Activated T-cell treated with anti-CD3 and anti-CD28 coated beads, Interleukin-2, amount 50 U/mL, for 1 hour (primary cell): ENCODE measurements around the gene CHRDL2.

Experiments used
- DNase-seq: peaks from one replicate; pipeline ENCODE4 v3.0.0-alpha.2; 2020

The CHRDL2 gene

GRCh38 chr11:74710281-74710938, 20.8 kb downstream of the CHRDL2 start:
- no peak for DNase-seq

DNA sequence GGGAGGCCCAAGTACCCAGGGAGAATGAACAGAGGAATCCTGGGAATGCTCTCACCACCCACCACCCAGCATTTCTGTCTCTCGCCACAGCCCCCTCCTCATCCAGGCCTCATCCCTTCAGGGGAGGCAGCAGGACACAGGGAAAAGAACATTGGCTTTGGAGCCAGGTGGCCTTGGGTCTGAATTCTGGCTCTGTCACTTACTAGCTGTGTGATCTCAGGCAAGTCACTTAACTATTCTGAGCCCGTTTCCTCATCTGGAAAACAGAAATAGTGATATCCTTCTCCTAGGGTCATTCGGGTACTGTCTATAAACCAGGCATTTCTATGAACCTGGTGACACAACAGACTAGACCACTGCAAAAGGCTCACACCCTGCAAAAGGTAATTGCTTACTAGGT, 22.1 kb downstream of the CHRDL2 start:
- DNase-seq, result no peak

DNA sequence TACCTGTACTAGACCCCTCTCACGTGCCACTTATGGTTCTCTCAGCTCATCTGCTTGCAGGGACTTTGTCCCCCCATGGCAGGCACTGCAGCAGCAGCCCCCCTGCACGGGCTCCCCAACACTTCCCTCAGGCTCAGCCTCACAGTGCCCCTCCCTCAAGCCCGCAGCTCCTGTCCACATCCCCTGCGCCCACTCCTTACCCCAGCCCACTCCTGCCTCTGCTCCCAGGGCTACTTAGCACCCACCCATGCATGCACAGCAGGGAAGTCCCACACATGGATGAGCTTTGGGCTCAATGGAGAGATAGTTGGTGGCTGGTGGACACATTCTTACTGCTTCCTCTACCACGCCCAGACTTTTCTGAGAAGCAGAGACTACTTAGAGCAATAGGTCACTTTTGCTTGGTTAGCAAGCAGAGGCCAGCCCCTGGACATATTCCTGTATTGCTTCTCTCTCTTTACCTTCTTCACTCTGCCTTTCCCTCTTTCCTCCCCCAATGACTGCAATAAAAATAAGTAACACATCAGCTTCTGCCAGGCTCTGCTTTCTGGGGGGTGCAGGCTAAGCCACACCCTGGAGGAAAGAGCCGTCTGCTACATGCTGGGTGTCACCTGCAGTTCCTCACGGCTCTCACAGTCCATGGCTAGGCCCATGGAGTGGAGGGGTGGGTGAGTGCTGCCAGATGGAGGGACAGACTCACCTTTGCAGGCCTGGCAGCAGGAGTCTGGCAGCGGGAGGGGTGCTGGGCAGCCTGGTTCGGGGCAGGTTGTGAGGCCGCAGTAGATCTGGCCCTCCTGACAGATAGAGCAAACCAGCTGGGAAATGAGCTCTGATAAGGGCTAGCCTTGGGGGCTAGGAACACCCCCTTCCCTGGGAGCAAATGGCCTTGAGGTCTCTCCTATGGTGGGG, 23.4 kb downstream of the CHRDL2 start:
- DNase-seq, result no peak

- no peak for DNase-seq
These were observed 24.0 kb downstream of the CHRDL2 start for GRCh38 chr11:74707182-74707581.

DNA sequence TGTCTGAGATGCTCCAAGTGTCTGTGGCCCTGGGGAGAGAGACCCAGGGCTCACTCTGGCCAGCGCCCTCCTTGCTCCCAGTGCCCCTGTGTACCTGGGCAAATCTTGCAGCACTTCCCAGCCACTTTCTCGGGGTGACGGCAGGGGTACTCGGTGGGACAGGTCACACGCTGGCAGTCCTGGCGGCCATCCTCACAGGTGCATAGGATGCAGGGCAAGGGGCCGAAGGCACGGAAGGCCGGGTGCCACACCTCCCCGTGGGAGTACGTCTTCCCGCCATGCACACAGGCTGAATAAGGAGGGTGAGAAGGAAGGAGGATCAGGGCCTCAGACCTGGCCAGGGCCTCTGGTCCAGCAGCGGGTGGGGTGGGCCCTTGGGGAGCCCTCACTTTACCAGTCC, 28.0 kb downstream of the CHRDL2 start:
- DNase-seq, result no peak

GRCh38 chr11:74702383-74703007, 28.7 kb downstream of the CHRDL2 start:
- peak; percentile 60 for DNase-seq

GRCh38 chr11:74701351-74701750, 29.9 kb downstream of the CHRDL2 start:
- DNase-seq, result no peak

DNA sequence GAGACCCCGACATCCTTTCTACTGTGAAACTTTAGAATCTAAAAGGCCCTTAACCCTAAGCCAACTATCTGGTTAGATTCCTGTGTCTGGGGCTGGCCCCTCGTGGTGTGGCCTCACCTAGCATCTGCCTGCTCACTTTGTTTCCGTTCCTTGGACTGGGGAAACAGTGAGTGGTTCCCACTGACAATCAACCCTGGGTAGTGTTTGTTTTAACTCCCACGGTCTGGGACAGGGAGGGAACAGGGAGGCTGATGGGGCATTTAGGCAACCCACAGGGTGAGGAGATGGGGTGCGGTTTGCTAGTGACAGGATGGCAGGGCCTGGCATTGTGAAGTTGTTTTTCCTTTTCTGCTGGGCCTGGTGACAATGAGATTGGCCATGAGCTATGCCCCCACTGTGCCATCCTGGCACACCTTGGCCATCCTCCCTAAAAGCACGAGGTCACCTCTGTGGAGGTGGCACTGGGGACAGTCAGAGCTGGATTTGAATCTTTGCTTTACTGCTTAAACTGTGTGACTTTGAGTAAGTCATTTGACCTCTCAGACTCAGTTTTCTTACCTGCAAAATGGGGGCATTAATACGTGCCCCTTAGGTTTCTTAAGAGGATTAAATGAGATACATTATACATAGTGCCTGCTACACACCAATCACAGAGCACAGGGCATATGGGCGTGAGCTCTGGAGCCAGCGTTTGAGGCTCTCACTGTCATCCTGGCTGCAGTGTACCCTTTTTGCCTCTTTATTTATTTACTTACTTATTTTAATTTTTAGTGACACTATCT, 31.4 kb downstream of the CHRDL2 start:
- no peak for DNase-seq

GRCh38 chr11:74697722-74698121, 33.5 kb downstream of the CHRDL2 start:
- no peak for DNase-seq

DNA sequence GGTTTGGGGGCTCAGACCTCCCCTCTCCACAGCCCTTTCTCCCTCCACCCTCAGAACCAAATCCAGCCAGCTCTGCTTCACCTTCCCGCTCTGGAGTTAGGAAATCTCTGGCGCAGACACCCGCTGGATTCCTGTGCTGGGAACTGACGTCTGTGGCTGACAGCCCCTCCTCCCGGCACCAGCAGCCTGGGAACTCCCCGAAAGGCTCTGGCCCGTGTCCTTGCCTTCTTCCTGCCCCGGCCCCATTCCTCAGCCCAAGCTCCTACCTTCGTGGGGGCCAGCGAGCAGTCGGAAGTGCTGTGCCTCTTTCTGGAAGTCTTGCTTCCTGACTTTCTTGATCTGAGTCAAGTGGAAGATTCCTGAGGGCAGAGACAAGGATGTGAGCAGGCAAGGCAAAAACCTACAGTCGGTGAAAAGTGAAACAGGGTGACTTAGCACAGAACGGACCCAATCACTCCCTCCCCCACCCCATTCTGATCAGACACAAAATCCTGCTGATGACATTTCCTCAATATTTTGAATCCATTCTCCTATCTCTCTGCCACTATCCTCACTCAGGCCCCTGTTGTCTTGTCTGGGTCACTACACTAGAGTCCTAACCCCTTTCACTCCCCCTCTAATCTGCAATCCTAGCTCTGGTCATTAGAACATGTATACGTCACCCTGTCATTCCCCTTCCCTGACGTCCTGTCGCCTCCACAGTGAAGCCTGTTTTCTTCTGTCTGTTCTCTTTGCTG, 34.1 kb downstream of the CHRDL2 start:
- DNase-seq, result no peak

DNA sequence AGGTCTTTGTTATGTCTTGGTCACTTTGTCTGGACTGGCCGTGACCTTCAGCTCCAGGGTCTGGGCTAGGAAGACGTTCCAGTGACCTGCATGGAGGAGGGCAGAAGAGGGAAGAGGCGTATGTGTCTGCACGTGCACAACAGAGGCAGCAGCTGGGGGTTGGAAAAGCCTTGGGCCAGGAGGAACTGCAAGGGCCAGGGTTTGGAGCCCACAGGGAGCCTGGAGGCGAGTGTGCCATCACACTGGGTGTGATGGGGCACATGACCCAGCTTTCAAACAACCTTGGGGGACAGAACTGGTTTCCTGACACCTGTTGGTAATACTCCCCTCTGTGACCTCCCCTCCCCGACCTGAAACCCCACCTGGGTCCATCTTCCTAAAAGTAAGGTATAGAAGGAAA, 34.7 kb downstream of the CHRDL2 start:
- no peak for DNase-seq

- DNase-seq, result no peak
These were observed 35.4 kb downstream of the CHRDL2 start for GRCh38 chr11:74695705-74696280.

DNA sequence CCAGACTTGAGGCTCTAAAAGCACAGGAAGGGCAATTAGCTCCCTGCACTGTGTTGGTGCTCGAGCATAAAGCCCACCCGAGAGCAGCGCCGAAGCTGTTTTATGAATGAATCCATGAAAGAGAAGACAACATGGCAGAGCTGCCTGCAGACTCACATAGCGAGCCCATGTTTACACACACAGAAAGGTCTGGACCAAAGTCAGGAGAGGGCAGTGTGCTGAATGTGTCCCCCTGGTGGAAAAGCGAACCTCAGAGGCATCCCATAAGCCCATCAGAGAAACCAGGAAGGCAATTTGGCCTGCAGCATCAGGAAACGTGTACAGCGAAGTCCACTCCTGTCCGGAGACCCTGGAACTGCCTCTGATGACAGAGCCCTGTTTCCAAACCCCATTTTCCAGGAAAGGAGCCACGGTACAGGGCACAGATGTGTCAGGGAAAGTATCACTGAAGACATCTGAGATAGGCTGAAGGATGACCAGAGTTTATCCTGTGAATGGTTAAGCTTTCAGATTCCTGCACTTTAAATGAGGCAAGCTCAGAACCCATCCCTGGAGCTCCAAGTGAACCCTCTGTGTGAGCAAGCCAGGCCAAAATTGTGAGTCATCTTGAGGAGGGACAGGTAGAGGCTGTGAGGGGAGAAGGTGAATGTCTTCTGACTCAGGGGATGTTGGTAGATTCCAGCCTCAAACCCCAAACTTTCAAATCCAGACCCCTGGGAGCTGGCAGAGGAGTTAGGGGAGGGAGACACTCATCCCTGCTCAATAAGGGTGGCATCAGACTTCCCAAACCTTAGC, 36.9 kb downstream of the CHRDL2 start:
- no peak for DNase-seq

- DNase-seq, result no peak
These were observed 37.7 kb downstream of the CHRDL2 start for GRCh38 chr11:74693531-74693930.

GRCh38 chr11:74691755-74692154, 39.5 kb downstream of the CHRDL2 start:
- DNase-seq, result no peak

GRCh38 chr11:74689666-74690065, 41.6 kb downstream of the CHRDL2 start:
- DNase-seq, result no peak

- no peak for DNase-seq
These were observed 43.8 kb downstream of the CHRDL2 start for GRCh38 chr11:74687237-74688023.

- DNase-seq, result no peak
These were observed 44.4 kb downstream of the CHRDL2 start for GRCh38 chr11:74686792-74687191.

DNA sequence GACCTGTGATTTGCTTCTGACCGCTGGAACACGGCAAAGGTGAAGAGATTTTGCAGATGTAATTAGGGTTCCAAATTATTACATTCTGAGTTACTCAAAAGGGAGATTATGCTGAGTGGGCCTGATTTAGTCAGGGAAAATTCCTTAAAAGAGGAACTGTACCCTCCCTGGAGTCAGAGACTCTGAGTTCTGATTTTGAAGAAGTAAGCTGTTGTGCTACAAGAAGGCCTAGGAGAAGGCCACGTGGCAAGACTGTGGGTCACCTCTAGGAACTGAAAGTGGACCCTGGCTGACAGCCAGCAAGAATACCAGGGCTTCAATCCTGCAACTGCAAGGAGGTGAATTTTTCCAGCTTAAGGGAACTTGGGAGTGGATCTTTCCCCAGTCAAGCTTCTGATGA, 45.3 kb downstream of the CHRDL2 start:
- no peak for DNase-seq

GRCh38 chr11:74685338-74685737, 45.9 kb downstream of the CHRDL2 start:
- no peak for DNase-seq
